ENCODE data around the gene TNPO3.

The TNPO3 gene

DNA sequence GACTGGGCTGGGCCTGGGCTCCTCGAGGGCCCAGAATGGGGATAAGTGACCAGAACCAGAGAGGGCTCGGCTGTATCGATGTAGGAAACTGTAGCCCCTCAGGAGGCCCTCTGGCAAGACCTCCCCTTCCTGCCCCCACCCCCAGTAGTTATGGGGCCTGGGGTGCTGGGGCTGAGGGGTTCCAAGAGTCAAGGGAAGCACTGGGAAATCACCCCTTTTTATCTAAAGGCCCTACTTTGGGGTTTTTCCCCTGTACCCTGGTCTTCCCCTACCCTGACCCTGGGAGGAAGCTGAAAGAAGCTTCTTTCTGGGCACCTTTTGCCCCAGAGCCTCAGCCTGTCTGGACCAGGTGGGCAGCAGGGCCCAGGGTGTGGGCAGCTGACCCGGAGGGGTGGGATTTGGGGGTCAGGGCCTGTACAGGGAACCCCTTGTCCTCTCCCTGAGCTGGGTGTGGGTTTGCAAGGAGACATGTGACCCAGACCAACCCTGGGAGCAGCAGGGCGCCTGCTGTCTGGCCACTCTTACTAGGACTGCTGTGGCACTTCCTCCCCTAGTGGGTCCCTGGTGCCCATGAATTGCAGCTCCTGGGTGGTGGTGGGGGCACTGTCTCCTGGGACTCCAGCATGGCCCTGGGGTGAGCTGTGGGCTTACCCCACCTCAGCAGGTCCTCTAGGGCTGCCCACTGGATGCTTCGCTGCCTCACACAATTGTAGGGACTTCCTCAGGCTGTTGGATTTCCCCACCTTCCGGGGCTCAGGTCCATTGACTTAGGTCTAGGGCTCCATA lies 115.6 kb downstream of the TNPO3 start:
- no peak for DNase-seq (ENCODE audit: low spot score)

DNA sequence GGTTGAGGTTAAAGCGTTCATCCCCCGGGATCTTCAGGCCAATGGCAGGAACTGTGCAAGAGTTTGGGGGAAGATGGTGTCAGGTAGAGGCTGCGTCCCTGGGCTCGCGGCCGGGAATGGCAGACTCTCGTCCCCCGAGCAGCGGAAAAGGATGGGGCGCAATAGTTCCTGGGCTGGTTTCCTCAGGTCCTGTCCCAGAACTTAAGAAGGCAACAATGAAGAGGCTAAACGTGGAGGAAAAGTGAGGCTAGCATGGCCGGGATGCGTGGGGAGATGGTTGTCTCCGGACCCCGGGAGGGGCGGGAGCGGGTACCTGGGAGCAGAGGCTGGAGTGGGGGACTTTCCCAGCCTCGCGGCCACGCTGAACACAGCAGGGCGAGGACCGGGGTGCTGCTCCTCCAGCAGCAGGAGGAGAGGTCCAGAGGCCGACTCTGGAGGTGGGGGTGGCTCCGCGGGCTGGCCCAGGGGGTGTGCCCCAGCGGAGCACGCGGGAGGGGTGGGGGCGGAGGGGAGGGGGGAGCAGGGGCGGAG lies 116.3 kb downstream of the TNPO3 start:
- peak; percentile 15 for DNase-seq (ENCODE audit: low spot score)

DNA sequence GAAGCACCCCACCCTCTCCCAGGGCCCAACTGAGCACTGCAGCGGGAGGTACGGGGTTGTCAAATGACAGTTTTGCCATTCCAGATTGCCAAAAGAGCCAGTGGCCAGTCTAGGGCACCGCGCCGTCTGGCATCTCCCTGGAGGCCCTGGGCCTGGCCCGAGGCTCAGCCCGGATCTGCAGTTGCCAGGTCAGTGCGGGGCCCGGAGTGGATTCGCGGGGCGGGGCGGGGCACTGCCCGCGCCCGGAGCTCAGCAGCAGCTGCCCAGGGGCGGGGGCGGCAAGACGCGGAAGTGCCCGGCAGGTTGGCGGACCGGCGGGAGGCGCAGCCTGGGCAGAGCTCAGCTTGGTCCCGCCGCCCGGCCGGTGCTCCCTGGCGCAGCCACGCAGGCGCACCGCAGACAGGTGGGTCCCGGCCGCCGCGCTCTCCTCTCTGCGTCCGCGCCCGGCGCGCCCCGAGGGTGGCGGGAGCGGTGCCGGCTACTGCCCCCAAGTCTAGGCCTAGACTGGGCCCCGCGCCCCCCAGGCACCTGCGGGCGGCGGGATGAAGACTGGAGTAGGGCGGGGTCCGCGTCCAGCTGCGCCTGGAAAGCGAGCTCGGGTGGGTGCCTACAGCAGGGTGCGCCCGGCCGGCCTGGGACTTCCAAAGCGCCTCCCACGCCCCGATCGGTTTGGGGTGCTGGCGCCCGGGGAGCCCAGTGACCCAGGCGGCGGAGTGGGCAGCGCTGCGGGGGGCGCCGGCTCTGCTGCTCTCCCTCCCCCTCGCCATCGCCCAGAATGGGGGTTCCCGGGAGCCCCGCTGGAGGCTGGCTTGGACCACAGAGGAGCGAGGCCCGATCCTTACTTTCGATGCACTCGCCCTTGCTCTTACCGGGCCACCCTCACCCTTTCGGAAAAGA lies 117.0 kb downstream of the TNPO3 start, which contains the start of gene IRF5:
TSS of gene IRF5 (plus strand) at position 281 of the 897 bp plus-strand sequence. CDS start 4,155 bp downstream, outside the sequence.
- DNase-seq (ENCODE audit: low spot score), result peak; percentile 89

DNA sequence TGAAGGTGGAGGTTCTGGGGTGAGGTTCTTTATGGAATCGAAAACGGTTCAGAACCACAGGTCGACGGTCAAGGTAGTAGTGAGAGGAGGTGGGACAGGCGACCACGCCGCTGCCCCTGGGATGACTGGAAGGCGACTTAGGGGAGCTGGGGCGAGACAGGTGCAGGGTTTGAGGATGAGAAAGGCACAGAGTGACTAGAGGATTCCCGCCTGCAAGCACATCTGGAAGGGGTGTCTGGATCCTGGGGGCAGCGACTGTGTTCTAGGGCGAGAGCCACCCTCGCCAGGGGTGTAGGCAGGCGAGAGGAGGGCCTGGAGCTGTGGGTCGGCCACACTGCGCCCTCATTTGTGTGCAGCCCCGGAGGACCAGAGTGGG lies 117.7 kb downstream of the TNPO3 start:
- DNase-seq (ENCODE audit: low spot score), result no peak

DNA sequence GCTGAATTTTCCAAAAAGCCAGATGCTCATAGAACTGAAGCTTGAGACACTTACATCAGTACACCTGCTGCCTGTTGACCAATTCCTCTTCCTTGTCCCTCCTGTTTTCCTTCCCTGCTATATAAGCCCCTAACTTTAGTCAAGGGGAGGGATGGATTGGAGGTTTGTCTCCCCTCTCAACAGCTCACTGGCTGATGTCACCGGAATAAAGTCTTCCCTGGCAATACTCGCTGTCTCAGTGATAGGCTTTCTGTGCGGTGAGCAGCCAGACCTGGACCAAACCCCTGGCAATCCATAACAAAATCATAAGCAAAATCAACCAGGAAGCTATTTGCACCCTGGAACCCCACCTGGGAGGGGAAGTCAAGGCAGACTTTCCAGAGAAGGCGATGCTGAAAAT lies 118.1 kb downstream of the TNPO3 start:
- DNase-seq (ENCODE audit: low spot score), result no peak

DNA sequence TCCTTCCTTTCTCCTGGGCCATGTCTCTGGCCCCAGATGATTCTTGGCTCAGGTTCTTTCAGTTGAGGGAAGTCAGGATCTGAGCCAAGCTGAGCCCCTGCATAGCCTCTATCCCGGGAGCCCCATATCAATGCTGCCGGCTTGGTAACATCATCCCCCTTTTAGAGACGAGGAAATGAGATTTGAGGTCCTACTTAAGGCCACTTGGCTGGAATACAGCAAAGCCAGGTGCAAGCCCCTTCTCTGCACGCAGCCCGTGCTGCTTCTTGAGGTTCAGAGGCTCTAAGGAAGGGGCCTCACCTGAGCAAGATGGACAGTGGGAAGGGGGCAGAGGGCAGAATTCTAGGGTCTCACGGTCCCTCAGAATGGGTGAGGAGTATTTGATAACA lies 119.6 kb downstream of the TNPO3 start:
- DNase-seq (ENCODE audit: low spot score), result no peak

DNA sequence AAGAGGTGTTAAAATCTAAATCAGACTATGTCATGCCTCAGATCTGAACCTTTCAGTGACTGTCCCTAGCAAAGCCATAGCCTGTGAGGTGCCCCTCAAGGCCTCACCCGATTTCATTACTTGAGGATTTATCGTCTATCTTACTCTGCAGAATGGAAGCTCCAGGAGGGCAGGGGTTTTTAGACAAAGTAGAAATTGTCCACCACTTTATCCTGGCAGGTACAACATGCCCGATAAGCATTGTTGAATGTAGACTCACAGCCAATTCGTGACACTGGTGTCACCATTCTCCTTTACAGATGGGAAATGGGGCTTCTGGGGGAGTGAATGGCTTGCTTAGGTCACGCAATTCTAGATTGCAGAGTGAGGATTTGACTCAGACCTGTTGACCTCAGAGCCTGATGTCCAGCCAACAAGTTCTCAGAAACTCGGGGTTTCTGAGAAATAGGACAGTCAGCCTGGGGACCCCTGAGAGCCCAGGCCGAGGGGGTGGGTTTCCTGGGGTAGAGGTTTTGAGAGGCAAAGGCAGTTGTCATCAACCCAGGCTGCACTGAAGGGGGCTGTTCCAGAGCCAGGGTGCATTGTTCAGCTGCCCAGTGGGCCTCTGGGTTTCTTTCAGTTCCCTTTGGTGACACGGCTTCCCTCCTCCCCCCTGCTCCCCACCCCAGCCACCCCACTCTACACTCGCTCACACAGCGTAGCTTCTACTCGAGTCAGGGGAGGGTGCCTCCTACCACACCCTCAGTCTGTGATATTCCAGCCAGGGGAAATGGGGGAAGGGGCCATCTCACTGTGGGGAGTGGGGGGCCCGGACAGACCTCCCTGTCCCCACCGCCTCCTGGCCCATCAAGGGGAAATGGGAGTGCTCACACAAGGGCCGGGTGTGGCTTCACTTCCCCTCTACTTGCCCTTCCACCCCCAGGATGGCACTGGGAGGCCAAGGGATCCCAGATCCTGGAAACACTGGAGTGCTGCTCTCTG lies 120.3 kb downstream of the TNPO3 start:
- no peak for DNase-seq (ENCODE audit: low spot score)

DNA sequence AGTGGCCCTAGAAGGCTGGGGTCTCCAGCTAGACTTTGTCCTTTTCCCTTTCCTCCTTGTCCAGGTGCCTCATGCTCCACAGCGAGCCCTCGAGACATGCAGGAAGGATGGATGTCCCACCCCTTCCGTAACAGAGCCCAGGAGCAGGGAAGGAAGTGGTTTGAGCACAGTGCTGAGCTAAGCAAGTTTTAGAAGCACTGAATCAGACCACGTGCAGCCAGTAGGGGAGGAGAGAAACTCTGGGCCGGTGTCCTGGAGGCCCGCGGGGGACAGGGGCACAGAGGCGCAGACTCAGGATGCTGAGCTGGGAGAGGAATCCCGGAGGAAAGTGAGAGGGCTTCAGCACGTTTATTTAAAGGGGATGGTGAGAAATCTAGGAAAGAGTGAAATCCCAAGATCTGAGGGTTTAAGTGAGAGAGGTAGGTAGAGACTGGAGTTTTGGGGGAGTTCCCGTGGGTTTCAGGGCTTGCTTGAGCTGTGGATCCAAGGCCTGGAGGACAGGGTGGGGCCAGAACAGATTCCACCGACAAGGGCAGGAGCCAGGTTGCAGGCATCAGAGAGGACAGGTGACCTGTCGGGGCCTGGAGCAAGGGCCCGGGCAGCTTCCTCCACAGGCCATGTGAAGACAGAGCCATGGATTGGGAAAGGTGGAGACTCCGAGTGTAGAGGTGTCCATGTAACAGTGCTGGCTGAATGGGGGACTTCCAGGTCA lies 121.6 kb downstream of the TNPO3 start:
- no peak for DNase-seq (ENCODE audit: low spot score)

DNA sequence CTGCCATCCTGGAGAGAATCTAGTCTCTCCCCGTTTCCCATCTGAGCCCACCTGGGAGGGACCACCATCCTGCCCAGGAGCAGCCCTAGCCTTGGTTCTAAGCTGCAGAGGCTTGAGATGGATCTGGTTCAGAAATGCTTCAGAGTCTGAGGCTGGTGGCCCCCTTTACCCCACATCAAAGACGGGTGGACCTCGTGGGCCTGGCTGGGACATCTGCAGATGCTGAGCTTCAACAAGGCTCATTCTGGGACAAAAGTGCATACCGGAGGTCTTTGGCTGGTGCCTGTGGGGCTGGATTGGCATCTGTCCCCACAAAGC lies 122.1 kb downstream of the TNPO3 start:
- DNase-seq (ENCODE audit: low spot score), result no peak

DNA sequence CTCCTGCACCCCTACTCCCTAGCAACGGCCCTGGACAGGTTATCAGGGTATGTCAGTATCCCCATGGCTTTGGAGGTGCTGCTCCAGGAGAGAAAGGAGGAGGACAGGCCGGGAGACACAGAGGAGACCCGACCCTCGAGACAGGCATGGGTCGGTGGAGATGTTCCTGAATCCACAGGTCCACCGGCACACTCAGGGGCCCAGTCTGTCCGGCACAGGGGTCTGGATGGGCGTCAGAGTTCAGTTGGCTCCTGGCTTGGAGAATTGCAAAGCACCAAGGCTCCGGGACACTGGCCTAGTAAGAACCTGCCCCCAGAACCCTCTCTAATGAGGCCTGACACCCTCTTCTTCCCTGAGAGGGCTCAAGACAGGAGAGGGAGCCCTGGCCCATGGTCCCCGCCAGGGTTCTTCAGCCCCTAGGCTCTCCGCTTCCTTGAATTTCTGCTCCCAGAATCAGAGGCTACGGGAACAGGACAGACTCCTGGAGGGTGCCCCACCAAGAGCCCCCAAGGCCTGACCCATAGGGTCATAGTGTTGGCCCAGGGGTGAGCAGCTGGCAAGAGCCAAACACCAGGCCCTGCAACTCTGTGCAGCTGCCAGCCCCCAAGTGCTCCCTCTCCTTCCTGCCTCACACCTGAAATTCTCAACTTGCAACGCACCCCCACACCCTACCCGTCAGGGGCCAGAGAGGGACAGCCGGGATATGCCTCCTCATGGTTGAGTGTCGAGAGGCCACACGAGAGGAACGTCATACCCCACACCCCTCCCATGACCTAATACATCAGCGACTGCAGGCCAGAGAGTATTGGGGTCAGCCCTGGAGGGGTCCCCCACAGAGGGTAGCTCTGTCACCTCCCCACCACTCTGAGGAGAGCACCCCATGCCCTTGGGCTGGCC lies 122.7 kb downstream of the TNPO3 start:
- DNase-seq (ENCODE audit: low spot score), result no peak

DNA sequence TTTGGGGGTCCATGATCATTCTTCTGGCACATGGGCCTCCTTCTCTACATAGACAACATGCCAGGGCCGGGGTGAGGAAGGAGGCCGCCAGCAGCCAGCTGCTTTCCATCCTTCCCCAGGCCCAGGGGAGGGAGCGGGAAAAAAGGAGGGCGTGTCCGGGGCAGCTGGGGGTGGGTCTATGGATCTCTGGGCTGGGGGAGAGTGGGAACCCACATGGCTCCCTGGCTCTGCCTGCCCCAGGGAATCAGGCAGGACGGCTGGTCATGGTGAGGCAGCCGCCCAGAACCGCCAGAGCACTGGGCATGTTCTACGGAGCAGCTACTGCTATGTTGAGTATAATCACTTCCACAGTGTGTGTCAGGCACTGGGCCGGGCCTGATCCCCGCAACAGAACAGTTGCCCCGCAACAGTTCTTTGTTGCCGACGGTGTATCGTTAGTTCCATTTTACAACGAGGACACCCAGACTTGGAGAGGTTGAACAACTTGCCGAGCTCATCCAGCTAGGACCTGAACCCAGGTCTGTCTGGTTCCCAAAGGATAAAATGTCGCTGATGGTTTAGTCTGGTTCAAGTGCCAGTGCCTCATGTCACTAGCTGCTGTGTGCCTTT lies 123.6 kb downstream of the TNPO3 start:
- DNase-seq (ENCODE audit: low spot score), result no peak

DNA sequence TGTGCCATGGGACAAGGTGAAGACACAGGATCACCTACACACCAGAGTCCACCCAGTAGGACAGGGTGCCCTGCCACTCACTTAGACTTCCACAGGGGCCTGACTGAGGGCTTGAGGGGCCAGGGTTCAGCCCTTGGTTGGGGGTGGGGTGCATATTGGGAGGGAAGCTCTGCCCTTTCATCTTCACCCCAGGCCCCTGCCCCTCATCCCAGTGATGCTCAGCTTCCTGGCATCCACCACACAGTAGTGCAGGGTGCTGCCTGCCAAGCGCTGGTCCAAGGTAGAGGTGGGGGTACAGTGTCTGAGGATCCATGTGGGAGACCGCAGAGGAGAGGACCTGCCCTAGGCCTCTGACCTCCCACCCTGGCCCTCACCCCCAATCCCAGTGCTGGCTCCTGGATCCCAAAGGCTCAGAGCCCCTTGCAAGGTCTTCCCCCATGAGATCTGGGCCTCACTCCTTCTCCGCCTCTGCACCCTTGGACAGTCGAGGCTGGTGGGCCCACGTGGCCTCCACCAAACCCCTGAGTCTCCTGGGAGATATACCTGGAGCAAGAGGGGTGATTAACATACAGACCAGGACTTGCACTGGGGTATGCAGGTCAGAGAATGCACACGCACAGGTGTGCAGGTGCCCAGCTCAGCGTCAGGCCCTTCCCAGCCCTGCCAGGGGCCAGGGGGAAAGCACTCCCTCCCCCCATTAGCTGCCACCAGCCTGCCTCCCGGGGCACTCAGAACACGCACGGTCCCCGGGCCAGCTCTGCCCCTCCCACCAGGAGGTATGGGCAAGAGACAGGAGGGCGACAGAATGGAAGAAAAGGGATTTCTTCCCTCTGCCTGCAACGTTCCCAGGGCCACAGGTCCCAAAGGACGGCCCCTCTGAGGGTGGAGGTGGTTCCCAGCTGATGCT lies 125.8 kb downstream of the TNPO3 start:
- no peak for DNase-seq (ENCODE audit: low spot score)

DNA sequence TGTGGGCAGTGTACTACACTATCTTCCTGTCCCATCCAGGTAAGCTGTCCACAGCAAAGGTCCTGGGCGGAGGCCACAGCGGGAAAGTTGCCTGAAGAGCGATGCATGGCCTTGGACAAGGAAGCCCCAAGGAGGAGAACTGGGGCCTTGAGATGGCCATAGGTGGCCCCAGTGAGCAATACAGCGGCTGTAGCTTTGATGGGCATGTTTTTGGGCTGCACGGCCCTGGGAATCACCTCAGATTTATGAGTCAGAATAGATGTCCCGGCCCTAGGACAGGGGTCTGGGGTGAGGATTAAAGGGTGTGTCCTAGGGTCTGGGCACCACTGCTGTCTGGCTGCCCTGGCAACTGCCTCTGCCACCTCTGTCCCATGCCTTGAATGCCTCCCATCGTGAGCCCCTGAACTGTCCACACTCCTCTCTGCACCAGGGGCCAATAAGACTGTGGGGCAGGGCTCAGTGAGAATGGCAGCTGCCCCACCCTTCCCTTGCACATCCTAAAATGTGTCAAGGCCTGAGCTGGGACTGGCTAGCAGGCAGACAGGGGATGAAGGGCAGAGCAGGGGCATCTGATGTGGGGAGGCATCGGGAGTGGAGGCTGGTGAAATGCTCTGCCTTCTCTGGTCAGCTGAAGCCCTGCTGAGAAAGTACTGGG lies 126.6 kb downstream of the TNPO3 start:
- DNase-seq (ENCODE audit: low spot score), result no peak

DNA sequence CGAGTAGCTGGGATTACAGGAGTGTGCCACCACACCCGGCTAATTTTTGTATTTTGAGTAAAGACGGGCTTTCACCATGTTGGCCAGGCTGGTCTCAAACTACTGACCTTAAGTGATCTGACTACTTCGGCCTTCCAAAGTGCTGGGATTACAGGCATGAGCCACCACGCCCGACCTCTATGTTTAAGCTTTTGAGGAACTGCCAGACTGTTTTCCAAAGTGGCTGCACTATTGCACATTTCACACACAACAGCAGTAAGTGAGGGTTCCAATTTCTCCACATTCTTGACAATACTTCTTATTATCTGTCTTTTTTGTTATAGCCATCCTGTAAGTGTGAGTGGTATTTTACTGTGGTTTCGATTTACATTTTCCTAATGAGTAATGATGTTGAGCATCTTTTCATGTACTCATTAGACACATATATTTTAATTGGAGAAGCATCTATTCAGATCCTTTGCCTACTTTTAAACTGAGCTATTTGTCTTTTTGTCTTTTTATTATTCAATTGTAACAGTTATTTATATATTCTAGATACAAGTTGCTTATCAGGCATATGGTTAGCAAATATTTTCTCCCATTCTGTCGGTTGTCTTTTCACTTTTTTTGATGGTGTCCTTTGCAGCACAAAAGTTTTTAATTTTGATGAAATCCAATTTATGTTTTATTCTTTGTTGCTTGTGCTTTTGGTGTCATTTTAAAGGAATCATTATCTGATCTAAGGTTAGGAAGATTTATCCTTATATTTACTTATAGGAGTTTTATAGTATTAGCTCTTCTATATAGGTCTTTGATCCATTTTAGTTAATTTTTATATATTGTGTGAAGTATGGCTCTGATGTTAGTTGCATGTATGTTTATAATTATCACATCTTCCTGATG lies 130.0 kb downstream of the TNPO3 start:
- no peak for DNase-seq (ENCODE audit: low spot score)

DNA sequence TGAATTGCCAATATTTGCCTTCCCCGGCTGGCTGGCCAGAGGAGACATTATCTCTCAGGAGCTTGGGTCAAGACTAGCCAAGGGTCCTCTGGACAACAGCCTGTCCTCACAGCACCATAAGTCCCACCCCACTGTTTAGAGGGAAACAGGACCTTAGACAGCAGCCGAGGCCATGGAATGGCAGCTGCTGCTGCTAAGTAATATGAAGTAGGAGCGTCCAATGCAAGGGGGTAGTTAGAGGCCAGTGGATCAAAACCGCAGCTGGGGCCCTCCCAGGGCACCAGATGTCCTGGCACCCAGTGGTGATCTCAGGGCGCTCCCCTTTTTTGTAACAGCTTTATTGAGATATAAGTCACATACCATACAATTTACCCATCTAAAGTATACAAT lies 131.5 kb downstream of the TNPO3 start:
- no peak for DNase-seq (ENCODE audit: low spot score)

DNA sequence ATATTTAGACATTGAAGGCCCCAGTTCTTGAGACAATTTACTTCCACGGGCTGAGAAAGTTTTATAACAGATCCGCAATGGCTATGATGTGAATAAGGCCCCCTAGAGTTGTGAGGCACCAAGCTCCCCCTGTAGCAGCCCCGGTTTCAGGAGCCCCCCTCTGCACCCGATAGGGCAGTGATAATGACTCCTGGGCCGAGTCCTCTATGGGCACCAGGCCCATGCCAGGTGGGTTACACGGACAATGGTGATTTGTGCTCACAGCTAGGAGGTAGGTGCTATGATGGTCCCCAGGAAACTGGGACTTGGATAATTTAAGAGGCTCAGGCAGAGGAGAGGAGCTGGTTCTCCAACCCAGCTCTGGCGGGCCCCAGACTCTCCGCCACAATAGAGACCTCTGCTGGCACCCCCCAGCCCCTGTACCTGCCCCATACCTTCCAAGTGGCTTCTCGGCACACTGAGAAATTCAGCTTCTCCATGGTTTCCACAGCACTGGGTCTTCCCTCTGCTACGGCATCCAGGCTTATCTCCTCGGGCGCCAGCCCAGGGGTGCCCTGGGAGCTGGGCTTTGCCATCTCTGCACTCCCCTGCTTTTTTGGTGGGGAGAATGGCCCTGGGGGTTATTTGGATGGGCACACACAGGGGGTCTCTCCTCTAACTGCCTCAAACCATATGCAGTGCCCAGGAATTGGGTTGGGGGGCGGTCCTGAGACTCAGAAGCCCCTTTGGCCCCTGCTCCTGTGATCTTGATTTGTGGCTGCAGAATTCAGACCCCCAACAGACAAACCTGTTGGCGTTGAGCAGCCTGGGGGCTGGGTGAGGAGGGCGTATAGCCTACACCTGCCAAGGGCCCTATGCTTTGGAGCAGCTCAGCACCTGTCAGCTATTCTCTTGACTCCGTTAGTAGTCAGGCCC lies 132.2 kb downstream of the TNPO3 start:
- no peak for DNase-seq (ENCODE audit: low spot score)

Data from LoVo (cell line).